Endometrium (tissue), 2 donors: ENCODE results near the gene CUL5.
"Not testable (repeated sequence)": the region's sequence is repeated elsewhere in the genome, so short reads cannot be mapped to it uniquely, and the experiment has no call there.

Experiments used
- FAIRE-seq: peaks from 2 replicates; lab custom pipeline; 2012; peaks lifted over from hg19 to GRCh38; lab: Jason Lieb, UNC
- donor health status: control.
- donor health status: control.

CUL5 gene

DNA sequence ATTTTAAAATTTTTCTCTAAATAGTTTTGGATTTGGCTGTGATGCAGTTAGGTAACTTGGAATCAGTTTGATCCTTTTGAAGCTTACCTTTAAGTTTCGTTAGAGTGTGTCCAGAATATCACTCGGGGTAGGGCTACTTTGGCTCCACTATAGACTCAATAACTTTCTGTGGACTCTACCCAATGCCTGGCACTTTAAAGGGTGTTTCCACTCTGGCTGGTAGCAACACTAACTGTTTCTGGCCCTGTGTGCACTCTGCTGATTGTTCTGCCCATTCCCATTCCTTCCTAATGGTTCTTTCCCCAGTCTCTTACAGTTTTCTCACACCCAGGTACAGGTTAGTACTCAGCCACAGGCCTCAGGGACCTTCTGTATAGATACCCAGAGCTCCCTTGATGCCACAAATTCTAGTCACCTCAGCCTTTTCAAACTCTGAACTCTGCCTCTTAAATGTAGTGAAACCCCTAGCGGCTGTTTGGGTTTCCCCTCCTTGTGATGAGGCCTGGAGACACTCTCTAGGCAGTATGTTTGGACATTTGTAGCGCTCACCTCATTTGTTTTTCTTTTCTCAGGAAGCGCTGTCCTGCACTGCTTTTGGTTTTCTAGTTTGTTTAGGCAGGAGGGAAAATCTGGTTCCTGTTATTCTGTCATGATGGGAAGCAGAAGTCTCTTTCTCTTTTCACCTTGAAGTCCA is 16.8 kb downstream of the CUL5 start:
- FAIRE-seq: no peak

DNA sequence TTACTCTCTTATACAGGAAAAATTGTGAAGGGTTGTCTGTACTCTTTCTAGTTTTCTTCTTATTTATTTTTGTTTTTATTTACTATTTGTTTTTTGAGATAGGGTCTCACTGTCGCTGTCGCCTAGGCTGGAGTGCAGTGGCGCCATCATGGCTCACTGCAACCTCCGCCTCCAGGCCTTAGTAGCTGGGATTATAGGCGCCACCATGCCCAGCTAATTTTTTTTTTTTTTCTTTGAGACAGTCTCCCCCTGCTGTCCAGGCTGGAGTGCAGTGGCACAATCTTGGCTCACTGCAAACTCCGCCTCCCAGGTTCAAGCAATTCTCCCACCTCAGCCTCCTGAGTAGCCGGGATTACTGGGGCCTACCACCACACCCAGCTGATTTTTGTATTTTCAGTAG is 18.4 kb downstream of the CUL5 start:
- no peak for FAIRE-seq

DNA sequence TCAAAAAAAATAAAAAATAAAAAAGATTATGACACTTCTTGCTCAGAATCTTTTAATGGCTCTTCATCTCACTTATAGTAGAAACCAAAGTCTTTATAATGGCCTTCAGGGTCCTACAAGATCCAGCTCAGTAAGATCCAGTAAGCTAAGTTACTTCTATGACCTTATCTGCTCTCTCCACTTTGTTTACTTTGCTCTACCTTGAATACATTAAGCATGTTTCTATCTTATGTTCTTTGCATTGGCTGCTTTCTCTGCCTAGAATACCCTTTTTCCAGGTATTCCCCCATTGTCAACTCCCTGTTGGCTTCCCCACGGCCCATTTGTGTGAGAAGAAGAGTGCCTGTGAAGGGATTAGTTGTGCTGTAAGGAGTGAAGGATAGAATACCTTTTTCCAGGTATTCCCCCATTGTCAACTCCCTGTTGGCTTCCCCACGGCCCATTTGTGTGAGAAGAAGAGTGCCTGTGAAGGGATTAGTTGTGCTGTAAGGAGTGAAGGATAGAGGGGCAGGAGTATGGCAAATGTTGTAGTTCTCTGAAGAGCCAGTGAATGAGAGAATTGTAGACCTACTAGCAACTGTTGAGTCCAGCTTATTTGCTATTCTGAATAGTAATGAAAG is 20.2 kb downstream of the CUL5 start:
- not testable (repeated sequence) for FAIRE-seq

DNA sequence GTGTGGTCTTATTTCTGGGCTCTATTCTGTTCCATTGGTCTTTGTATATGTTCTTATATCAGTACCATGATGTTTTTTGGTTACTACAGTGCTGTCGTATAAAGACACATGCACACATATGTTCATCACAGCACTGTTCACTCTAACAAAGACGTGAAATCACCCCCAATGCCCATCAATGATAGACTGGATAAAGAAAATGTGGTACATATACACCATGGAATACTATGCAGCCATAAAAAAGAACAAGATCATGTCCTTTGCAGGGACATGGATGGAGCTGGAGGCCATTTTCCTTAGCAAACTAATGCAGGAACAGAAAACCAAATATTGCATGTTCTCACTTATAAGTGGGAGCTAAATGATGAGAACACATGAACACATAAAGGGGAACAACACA is 22.9 kb downstream of the CUL5 start:
- FAIRE-seq: not testable (repeated sequence)

GRCh38 chr11:108032800-108033199 is 24.1 kb downstream of the CUL5 start:
- no peak for FAIRE-seq

- no peak for FAIRE-seq
Measured at GRCh38 chr11:108034034-108034433, 25.3 kb downstream of the CUL5 start.

- FAIRE-seq: no peak
Measured at GRCh38 chr11:108034952-108035351, 26.3 kb downstream of the CUL5 start.

GRCh38 chr11:108035690-108036089 is 27.0 kb downstream of the CUL5 start:
- no peak for FAIRE-seq

- FAIRE-seq: no peak
Measured at GRCh38 chr11:108037211-108037610, 28.5 kb downstream of the CUL5 start.

GRCh38 chr11:108037636-108038035 is 28.9 kb downstream of the CUL5 start:
- FAIRE-seq: no peak

GRCh38 chr11:108048269-108048668 is 39.6 kb downstream of the CUL5 start:
- FAIRE-seq: no peak

DNA sequence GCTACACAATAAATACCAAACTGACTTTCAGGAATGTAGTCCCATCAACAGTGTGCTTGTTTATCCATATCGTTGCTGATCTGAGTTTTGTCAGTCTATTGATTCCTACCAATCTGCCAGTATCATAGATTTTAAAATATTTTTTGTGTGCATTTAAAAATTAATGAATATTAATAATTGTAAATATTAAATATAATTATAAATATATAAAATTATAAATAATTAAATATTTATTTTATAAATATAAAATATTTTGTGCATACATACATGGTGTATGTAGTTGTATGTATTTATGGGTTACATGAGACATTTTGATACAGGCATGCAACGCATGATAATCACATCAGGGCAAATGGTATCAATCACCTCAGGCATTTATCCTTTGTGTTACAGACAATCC is 53.6 kb downstream of the CUL5 start:
- FAIRE-seq: peak; percentile 4

DNA sequence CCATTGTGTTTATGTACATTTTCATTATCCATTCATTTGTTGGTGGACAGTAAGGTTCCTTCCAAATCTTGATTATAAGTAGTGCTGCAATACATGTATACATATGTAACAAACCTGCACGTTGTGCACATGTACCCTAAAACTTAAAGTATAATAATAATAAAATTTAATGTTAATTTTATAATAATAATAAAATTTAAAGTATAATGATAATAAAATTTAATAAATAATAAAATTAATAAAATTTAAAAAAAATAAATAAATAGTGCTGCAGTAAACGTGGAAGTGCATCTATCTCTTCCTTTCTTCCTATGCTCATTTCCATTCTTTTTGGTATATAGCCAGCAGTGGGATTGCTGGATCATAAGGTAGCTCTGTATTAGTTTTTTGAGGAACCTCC is 54.7 kb downstream of the CUL5 start:
- FAIRE-seq: no peak

DNA sequence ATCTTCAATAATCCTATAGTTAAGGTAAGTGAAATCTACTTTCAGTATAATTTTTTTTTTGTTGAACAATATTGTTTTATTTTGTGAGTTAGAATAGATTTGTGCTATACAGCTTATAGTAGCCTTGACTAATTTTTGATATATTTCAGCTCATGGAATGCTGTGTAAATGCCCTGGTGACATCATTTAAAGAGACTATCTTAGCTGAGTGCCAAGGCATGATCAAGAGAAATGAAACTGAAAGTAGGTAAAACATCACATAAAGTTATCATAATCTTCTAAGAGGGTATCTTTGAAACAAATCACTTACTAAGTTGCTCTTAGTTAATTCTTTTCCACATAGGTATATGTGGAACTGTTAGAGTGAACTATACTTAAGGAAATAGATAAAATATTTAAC is 61.2 kb downstream of the CUL5 start:
- peak; percentile 23 for FAIRE-seq

GRCh38 chr11:108084811-108085210 is 76.1 kb downstream of the CUL5 start:
- FAIRE-seq: no peak

GRCh38 chr11:108085672-108086071 is 77.0 kb downstream of the CUL5 start:
- no peak for FAIRE-seq

DNA sequence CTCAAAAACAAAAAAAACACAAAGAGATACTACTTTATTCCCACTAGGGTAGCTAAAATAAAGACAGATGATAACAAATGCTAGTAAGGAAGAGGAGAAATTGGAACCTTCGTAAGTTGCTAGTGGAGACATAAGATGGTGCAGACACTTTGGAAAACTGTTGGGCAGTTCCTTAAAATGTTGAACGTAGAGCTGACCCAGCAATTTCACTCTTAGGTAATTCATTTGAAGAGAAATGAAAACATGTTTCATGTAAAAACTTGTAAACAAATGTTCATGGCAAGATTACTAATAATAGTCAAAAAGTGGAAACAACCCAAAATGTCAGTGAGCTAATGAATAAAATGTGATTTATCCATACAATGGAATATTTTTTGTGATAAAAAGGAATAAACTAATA is 83.4 kb downstream of the CUL5 start:
- FAIRE-seq: no peak

GRCh38 chr11:108093128-108093904 is 84.6 kb downstream of the CUL5 start:
- FAIRE-seq: peak; percentile 96

GRCh38 chr11:108097179-108097578 is 88.5 kb downstream of the CUL5 start:
- no peak for FAIRE-seq

DNA sequence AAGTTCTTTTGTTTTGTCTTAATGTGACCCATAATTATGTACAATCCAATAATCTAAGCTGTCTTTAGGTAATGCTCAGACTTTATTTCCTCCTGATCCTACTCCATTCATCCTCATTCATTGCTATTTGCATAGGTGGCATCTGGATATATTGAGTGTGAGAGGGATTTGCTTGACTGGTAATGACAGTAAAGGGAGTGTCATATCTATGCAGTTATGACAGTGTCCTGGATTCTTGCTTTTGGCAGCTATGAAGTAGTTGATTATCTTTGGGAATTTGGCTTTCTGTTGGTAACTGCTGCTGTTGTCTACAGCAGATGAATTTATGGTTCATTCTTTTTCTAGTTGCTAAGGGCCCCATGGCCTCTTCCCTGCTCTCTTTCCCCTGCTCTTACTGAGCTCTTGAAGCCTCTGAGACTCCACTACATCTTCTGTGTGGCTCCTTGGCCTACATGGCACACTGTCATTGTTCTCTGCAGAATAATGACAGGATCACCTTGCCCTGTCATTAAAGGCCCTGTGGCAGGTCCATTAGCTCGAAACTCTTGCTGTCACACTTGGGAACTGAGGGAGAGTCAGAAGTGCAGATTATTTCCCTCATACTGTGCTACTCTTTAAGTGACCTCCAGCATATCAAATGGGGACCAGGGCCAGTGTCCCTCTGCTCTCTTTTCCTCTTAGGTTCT is 92.5 kb downstream of the CUL5 start:
- no peak for FAIRE-seq

- FAIRE-seq: no peak
Measured at GRCh38 chr11:108111126-108111525, 102.4 kb downstream of the CUL5 start.

DNA sequence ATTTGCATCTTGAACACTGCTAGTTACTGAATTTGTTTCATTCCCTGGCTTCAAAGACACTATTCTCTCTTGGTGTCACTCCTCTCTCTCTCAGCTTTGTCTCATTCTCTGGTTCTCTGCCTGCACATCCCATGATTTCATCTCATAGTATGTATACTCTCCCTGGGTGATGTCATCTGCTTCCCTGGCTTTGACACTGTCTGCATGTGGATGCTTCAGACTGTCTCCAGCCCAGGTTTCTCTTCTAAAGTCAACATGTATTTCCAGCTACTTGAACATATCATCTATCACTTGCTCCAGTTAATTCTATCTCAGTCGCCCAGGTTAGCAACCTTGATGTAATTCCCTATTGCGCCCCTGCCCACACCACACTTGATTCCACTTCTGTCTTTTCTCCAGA is 103.4 kb downstream of the CUL5 start:
- FAIRE-seq: no peak
